Fibroblast of skin of left biceps (primary cell): Measurements from ENCODE around the gene NOL11.
"Not testable (repeated sequence)": the region's sequence is repeated elsewhere in the genome, so short reads cannot be mapped to it uniquely, and the experiment has no call there.

Source experiments
- DNase-seq, 2 experiments: peaks; one replicate each; pipeline ENCODE4 v3.0.0-alpha.2; 2013; ENCODE audit warnings: low read depth in 2 of 2

Gene NOL11

DNA sequence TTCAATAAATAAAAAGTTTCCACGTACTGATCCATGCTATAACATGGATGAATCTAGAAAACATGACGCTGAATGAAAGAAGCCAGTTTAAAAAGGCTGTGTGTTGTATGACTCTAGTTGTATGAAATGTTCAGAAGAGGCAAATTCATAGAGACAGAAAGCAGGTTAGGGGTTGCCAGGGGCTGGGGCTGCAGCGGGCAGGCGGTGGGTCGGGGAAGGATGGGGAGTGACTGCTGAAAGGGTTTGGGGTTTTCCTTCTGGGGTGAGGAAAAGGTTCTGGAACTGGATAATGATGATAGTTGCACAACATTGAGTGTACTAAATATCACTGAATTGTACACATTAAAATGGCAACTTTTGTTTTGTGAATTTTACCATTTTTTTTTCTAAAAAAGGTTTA lies 36.3 kb downstream of the NOL11 start:
- DNase-seq: no peak

DNA sequence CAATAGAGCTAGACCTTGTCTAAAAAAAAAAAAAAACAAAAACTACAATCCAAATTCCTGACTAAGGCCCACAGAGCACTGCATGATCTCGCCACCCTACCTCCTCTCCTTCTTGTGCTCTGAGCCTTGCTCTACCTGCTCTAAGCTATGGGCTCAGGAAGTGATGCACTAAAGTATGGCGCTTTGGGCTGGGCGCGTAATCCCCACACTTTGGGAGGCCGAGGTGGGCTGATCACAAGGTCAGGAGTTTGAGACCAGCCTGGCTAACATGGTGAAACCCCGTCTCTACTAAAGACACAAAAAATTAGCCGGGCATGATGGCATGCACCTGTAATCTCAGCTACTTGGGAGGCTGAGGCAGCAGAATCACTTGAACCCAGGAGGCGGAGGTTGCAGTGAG lies 37.0 kb downstream of the NOL11 start:
- DNase-seq: not testable (repeated sequence)

DNA sequence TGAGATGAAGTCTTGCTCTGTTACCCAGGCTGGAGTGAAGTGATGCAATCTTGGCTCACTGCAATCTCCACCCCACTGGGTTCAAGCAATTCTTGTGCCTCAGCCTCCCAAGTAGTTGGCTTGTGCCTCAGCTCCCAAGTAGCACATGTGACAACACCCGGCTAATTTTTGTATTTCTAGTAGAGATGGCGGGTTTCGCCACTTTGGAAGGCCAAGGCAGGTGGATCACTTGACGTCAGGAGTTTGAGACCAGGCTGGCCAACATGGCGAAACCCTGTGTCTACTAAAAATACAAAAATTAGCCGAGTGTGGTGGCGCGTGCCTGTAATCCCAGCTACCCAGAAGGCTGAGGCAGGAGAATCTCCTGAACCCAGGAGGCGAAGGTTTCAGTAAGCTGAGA lies 39.0 kb downstream of the NOL11 start:
- DNase-seq: not testable (repeated sequence)

DNA sequence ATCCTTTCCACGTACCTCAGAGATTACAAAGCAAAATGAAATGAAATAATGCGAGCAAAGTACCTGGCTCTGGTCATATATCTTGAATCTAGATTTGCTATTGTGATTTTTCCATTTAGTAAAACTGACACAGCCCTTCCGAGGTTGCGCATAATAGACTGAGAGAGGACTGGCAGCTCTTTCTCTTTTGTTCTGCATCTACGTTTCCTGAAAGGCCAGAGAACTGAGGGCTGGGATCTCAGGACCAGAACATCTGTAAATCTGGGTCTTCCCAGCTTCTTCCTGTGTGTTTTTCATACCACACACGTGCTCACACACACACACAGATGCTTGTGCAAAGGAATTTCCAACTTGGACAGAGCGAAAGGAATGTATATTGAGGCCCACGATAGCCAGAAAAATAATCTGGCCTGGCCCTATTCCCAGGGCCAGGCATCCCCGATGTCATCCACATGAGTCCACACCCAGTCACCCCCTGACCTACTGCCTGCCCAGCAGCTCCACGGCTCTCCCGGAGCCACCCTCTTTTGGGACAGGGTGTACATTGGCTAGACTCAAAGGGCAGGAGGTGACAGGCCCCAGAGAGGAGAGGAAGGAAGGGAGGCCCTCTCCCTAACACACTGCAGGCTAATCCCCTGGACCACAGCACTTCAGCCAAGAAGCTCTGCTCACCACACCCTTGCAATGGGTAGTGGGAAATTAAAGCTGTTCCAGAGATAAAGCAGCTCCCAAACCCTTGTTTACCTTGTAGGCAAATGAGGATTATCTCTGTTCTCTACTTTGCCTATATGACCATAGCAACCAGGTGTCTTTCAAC lies 41.8 kb downstream of the NOL11 start:
- DNase-seq: peak; percentile 20 to 21

DNA sequence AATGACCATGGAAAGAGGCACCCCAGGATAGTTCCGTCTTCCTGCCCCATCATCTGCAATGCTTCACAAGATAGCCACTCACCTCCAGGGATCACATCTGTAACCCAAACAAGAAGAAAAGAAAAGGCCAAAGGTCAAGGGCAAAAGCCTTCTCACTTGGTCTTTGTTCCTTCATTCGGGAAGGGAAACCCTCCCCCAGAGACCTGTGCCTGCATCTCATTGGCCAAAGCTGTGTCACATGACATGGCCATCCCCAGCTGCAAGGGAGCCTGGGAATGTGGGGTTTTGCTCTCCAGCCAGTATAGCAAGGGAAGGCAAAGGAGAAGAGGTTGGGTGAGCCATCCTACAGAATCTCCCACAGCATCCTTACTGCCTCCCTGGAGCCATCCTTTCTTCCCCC lies 47.9 kb downstream of the NOL11 start:
- no peak for DNase-seq

DNA sequence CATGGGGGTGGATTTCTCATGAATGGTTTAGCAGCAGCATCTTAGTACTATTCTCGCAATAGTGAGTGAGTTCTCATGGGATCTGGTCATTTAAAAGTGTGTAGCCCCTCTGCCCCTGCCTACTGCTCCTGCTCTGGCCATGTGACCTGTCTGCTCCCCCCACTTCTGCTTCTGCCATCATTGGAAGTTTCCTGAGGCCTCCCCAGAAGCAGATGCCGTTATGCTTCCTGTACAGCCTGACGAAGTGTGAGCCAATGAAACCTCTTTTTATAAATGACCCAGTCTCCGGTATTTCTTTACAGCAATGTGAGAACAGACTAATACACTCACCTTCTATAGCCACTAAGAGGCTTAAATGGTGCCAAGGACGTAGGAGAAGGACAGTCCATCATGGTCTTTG lies 51.5 kb downstream of the NOL11 start:
- DNase-seq: no peak

DNA sequence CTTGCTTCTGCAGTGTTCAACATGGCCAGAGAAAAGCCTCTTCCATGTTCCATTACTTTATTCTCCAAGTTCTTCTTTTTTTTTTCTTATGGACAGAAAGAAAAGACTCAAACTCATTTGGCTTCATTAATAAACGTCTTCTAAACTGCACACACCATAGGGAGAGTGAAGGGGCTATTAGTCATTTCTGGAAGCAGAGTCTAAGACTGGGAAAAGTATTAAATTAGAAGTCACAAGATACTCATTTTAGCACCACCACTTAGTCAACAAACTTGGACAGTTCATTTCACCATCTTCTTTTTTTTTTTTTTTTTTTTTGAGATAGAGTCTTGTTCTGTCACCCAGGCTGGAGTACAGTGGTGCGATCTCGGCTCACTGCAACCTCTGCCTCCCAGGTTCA lies 52.8 kb downstream of the NOL11 start:
- no peak for DNase-seq

GRCh38 chr17:67772679-67773078 lies 54.9 kb downstream of the NOL11 start:
- DNase-seq: no peak

DNA sequence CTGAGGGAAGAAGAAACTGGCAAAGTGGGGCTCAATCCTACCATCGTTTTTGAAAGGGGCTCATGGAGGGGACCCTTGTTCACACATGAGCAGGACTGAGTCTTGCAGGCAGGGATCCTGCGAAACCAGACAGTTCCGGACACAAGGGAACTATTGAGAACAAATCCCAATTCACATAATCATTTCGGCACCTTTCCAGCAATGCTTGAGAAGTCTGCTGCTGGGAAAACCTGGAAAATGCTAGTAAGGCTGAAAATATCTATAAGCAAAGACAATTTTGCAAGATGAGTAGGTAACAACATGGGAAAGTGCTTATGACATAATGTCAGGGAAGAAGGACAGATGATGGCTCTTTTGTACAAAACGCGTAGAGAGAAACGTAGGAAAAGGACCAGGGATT lies 55.5 kb downstream of the NOL11 start:
- DNase-seq: no peak

GRCh38 chr17:67779098-67779672 lies 61.4 kb downstream of the NOL11 start:
- no peak for DNase-seq

DNA sequence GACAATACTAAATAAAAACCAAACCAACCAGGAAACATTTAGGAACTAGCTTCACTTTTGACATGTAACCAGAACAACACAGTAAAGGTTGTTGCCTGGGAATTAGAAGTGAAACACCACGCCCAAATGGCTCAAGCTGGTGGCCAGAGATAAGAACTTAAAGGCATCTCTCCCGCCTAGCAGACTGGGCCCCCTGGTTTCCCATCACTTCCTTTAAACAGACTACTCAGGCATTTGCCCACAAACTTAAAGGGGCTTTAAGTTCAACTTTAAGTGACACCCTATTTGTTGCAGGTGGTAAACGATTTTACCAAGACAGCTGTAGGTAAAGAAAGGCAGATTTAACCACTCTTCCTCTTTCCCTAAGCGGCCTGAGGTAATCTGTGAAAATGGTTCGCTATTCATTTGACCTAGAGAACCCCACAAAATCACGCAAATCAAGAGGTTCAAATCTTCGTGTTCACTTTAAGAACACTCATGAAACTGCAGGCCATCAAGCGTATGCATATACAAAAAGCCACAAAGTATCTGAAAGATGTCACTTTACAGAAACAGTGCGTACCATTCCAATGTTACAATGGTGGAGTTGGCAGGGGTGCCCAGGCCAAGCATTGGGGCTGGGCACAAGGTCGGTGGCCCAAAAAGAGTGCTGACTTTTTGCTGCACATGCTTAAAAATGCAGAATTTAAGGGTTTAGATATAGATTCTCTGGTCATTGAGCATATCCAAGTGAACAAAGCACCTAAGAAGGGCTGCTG lies 66.8 kb downstream of the NOL11 start:
- no peak for DNase-seq

GRCh38 chr17:67785122-67785477 lies 67.4 kb downstream of the NOL11 start:
- no peak for DNase-seq

- no peak for DNase-seq
Measured at GRCh38 chr17:67785504-67785903, 67.8 kb downstream of the NOL11 start.
